Lower leg skin (tissue), 3 donors: ENCODE measurements around the gene DCBLD1.

Experiments
- CTCF ChIP-seq, 3 donors: fragments of 450-650 bp; IDR thresholded peaks; one replicate each; pipeline ENCODE4 v1.5.1; 2016; ENCODE audit warnings: antibody characterized with exemption in 3 of 3, mild to moderate bottlenecking in 3 of 3, moderate library complexity in 2 of 3
- POLR2A ChIP-seq, 2 donors: fragments of 450-650 bp; IDR thresholded peaks; one replicate each; pipeline ENCODE4 v1.6.1; 2016 to 2017; ENCODE audit warnings: antibody characterized with exemption in 2 of 2, mild to moderate bottlenecking in 1 of 2, moderate library complexity in 1 of 2

DNA sequence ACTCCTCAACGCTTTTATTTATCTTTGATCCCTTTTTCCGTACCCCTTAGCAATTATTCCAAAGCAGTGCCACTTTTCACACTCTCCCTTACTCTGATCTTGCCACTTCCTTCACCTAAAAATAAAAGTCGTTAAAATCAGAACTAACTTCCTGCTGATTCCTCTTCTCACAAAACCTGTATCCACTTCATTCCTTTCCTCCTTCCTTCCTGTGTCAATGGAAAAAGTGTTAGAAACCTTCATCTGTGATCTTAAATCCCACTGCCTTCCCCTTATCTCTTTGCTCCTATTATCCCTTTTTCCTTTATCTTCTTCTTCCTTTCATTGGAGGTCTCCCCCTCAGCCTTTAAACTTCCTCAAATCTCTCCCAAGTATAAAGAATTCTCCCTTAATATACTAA, 70.7 kb downstream of the DCBLD1 start:
- TF ChIP-seq CTCF (IDR thresholded peaks at IDR 0.05) (no peak), POLR2A (IDR thresholded peaks at IDR 0.05) (no peak)
